ENCODE measurements around the gene SENP3.
A peak's percentile ranks its signal among the peaks of the same experiment; 100 is the strongest.

SENP3 gene

DNA sequence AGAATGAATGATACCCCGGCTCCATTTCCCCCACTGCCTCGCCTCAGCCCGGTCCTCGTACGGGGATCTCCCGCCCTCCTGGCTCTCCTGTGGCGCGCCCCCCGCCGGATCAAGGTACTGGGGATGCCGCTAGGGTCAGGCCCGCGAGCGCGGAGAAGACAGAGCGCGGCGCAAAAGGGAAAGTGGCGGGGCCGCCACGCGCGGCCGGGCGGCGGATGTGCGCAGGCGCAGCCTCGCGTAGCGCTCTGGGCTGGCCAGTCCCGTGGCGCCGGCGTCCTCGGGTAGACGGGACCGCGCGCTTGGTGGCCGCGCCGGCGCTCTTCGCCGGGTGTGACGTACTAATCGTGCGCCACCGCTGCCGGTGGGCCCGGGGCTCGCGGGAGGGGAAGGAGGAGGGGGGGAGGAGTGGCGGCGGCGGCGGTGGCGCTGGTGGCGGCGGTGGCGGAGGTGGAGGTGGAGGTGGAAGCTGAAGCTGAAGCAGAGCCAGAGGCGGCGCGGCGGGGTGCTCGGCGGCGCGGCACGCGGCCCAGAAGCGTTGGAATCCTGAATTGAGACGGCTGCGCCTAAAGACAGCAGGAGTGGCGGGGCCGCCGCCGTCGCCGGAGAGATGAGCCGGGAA lies at the start of gene SENP3:
Gene SENP3 (plus strand): TSS at position 331 of the 619 bp plus-strand sequence. CDS start 1,158 bp downstream, outside the sequence.
- peak; percentile 59 to 87 for DNase-seq (ENCODE audit: extremely low read depth in 1 of 2, low read depth in 1 of 2)

DNA sequence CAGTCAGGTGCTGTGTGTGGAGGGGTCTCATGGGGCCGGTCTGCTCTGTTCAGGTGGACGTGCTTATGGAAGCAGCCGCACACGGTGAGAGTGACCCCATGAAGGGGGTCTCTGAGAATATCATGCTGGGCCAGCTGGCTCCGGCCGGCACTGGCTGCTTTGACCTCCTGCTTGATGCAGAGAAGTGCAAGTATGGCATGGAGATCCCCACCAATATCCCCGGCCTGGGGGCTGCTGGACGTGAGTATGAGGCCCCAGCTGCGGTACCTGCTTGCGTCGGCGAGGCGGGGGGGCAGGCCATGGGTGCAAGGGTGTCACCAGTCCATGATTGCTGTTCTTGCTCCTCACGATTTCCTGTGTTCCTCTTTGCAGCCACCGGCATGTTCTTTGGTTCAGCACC lies 49.6 kb upstream of the SENP3 start:
- DNase-seq (ENCODE audit: extremely low read depth in 1 of 2, low read depth in 1 of 2): no peak

DNA sequence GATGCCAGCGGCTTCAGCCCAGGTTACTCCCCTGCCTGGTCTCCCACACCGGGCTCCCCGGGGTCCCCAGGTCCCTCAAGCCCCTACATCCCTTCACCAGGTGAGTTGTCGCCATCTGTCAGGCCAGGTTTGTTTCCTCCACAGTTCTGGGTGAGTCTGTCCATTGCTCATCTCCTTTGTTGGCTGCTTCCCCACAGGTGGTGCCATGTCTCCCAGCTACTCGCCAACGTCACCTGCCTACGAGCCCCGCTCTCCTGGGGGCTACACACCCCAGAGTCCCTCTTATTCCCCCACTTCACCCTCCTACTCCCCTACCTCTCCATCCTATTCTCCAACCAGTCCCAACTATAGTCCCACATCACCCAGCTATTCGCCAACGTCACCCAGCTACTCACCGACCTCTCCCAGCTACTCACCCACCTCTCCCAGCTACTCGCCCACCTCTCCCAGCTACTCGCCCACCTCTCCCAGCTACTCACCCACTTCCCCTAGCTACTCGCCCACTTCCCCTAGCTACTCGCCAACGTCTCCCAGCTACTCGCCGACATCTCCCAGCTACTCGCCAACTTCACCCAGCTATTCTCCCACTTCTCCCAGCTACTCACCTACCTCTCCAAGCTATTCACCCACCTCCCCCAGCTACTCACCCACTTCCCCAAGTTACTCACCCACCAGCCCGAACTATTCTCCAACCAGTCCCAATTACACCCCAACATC lies 48.7 kb upstream of the SENP3 start:
- no peak for DNase-seq (ENCODE audit: extremely low read depth in 1 of 2, low read depth in 1 of 2)

DNA sequence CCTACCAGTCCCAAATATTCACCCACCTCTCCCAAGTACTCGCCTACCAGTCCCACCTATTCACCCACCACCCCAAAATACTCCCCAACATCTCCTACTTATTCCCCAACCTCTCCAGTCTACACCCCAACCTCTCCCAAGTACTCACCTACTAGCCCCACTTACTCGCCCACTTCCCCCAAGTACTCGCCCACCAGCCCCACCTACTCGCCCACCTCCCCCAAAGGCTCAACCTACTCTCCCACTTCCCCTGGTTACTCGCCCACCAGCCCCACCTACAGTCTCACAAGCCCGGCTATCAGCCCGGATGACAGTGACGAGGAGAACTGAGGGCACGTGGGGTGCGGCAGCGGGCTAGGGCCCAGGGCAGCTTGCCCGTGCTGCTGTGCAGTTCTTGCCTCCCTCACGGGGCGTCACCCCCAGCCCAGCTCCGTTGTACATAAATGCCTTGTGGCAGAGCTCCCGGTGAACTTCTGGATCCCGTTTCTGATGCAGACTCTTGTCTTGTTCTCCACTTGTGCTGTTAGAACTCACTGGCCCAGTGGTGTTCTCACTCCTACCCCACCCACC lies 47.8 kb upstream of the SENP3 start:
- no peak for DNase-seq (ENCODE audit: extremely low read depth in 1 of 2, low read depth in 1 of 2)

DNA sequence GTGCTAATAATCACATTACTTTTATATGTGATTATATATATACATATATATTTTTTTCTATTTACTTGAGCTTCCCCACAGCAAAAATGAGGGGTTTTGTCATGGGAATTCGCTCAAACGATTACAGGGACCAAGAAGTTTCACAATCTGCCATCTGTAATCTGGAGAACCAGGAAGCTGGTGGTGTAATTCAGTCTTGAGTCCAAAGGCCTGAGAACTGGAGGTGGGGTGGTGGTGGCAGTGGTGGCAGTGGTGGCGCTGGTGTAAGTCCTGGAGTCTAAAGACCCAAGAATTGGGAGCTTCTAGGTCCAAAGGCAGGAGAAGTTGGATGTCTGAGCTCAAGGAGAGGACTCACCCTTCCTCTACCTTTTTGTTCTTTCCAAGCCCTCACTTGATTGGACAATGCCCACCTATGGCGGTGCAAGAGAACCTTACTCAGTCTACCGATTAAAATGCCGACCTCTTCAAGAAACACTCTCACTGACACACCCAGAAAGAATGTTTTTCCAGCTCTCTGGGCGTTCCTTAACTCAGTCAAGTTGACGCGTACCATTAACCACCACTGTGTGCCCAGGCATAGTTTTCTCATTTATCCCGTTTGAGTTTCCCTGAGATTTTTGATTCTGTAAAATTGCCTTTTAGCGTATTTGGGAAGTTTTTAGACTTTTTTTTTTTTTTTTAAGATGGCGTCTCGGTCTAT lies 45.7 kb upstream of the SENP3 start:
- no peak for DNase-seq (ENCODE audit: extremely low read depth in 1 of 2, low read depth in 1 of 2)

DNA sequence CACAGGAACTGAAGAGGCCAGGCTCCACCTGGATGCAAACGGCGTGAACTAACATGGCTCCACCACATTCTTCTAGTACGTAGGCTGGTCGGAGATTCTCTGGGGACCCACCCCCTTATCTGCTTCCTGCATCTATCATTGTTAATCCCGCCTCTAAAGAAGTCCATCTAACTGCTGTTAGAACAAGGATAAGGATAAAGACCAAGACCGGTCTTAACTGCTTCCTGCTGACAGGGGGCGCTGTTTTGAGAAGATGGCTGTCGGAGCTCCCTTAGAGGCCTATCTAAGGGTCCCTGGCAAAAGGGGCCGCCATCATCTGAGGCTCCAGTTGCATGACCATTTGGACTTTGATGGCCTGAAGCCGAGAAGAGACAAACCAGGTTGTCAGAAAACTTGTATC lies 38.7 kb upstream of the SENP3 start:
- DNase-seq (ENCODE audit: extremely low read depth in 1 of 2, low read depth in 1 of 2): peak in 1 of 2 donors; percentile 36

DNA sequence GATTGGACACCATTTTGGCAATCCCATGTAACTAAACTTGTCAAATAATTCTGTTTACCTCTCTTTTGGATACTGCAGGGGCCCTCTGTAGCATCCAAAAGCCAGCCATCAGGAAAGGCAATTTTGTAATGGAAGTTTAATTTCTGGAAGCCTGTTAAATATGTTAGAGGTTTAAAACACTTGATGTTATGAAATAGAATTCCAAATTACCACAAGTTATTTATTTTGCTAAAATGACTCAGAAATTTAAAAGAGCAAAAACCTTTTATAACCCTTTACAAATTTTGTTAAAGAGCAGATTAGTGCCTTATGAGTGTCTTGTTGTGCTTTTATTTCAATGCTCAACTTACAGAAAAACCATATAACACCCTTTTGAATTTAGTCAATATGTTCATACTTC lies 32.9 kb upstream of the SENP3 start:
- DNase-seq (ENCODE audit: extremely low read depth in 1 of 2, low read depth in 1 of 2): no peak

DNA sequence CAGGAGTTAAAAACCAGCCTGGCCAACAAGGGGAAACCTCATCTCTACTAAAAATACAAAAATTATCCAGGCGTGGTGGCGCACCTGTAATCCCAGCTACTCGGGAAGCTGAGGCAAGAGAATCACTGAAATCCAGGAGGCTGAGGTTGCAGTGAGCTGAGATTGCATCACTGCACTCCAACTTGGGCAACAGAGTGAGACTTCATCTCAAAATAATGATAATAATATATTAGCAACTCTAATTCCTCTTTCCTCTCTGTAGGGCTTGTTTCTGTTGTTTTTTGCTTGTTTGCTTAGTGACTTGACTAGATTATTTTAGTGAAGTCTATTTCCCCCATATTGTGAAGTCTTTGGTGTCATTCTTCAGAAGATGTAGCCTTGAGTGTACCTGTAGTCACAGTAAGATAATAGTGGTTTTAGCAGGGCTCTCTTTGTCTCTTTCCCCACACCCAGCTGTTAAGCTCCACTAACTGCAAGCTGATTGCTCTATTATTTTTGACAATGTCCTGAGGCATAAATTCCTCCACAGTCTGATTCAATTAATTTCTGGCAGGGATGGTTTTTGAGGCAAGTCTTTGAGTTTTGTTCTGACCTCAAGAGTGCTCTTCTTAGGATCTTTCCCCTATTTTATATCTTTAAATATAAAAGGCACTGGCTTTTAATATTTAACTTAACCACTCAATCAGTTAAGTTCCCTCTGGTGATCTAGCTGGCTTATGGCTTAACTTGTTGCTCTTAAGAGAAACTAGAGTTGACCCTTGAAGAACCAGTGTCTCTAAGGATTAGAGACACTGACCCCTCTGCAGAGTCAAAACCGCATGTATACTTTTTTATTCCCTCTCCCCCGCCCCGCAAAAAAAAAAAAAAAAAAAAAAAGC lies 31.5 kb upstream of the SENP3 start:
- DNase-seq (ENCODE audit: extremely low read depth in 1 of 2, low read depth in 1 of 2): no peak

DNA sequence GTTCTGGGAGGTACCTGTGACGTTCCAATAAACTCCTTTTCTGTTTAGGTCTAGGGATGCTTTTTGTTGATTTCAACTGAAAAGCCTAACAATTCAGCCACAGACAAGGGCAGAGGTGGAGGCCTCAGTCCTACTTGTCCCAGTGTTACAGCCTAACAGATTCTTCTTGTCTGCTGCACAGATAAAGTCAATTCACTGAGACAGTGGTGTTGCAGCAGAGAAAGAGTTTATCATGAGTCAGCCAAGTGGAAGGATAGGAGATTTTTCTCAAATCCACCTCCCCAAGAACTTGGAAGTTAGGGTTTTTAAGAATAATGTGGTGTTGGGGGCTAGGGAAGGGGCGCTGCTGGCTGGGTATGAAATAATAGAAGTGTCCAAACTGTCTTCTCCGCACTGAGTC lies 23.7 kb upstream of the SENP3 start:
- DNase-seq (ENCODE audit: extremely low read depth in 1 of 2, low read depth in 1 of 2): no peak

DNA sequence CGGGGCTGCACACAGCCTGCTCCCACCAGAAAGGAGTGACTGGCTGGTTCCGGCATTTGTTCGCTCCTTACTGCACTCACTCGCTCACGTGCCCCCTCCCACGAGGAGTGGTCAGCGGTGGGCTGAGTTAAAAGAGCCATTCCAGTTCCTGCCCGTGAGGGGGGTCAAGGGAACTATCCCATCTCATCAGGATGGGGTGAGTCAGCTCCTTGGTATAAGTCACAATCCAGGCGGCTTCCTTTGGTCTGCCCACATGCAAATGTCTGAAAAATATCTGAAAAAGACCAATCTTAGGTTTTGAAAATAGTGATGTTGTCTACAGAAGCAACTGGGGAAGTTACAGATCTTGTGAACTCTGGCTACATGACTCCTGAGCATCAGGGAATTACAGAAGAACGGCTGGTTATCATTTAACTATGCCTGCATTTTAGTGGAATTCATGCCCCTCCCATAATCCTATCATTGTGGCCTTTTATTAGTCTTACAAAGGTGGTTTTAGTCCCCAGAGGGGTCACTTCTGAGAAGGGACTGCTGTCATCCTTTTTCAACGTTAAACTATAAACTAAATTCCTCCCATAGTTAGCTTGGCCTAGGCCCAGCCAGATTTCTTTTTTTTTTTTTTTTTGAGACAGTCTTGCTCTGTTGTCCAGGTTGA lies 22.7 kb upstream of the SENP3 start:
- DNase-seq (ENCODE audit: extremely low read depth in 1 of 2, low read depth in 1 of 2): no peak

DNA sequence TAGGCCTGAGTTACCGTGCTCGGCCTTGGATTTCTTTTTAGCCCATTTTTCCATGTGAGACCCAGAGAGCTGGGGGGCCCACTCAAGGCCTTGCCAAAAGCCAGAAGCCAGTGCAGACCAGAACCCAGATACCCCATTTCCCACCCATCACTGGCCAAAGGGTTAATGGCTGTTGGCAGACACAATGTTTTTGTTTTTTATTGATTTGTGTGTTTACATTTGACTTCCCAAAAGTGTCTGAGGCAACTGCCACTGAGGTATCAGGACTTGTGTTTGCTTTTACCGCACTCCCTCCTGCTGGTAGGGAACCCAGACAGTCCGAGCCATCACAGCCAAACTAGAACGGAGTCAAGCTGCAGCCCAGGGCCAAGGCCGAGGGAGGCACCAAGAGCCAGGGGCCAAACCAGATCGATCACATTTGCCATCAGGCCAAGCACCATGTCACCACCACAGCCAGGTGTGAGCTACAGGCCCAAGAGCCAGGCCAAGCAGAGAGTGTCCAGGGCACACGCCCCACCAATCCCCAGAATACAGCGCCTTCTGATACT lies 20.6 kb upstream of the SENP3 start:
- no peak for DNase-seq (ENCODE audit: extremely low read depth in 1 of 2, low read depth in 1 of 2)

DNA sequence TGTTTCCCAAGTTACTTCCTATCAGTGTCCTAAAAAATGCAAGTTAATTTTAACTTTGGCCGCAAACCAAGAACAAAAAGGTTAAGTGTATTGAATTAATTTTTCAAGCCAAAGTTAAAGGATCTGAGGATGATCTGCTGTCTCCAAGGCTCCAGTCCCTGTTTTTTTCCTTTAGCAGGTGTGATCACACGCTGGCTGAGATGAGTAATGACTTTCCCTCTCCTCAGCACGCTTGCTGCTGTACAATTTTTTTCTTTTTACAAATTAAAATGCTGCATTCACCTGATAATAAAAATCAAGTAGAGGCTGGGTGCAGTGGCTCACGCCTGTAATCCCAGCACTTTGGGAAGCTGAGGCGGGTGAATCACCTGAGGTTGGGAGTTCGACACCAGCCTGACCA lies 16.8 kb upstream of the SENP3 start:
- no peak for DNase-seq (ENCODE audit: extremely low read depth in 1 of 2, low read depth in 1 of 2)

DNA sequence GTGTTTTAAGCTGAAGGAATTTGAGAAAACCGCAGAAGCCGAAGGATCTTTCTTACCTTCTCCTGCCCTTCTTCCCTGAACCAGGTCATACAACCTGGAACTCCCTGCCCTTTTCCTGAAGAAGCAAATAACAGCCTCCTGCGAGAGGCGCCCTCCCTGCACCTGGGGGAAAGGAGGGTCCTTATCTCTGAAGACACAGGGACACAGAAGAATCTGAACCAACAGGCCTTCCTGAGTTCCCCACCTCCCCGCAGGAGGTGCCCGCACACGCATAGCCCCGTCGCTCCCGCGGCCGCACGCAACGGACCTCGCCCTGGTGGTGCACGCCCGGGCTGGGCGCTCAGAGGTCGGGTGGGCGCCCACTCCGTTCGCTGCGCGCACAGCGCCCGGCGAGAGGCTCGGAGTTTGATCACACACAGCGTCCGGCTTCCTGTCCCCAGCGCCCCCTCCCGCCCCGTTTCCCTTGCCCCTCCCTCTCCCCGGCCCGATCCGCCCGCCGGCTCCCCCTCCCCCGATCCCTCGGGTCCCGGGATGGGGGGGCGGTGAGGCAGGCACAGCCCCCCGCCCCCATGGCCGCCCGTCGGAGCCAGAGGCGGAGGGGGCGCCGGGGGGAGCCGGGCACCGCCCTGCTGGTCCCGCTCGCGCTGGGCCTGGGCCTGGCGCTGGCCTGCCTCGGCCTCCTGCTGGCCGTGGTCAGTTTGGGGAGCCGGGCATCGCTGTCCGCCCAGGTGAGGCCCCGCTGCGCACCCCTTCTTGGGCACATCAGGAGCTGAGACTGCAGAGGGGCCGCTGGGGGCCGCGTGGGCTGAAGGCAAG lies 12.9 kb upstream of the SENP3 start, which contains the start of gene TNFSF12:
Gene TNFSF12 (plus strand): TSS at position 474 of the 816 bp plus-strand sequence. CDS start 96 bp downstream, at position 570.
- peak in 1 of 2 donors; percentile 51 for DNase-seq (ENCODE audit: extremely low read depth in 1 of 2, low read depth in 1 of 2)

DNA sequence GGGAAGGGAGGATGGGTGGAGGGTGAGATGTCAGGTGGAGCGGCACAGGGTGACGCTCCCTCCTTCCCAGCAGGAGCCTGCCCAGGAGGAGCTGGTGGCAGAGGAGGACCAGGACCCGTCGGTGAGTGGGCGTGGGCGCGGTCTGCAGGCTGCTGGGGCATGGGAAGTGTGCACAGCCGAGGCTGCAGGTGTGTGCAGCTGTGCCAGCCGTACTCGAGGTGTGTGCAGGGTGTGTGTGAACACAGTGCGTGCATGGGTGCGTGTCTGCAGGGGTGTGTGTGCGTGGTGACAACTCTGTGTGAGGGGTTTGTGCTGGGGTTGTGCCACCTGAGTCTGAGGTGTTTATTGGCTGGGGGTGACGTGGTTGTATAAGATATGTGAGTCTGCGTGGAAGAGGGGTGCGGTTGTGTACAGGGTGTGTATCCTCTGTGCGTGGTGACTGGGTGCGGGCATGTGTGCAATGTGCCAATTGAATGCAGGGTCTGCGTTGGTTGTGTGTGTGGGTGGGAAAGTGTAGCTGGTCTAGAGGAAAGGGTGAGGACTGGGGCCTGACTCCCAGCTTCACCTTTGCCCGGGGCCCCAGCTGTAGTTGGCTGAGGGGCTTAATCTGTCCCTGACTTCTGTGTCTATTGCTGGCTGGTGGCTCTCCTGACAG lies 12.2 kb upstream of the SENP3 start:
- DNase-seq (ENCODE audit: extremely low read depth in 1 of 2, low read depth in 1 of 2): no peak

DNA sequence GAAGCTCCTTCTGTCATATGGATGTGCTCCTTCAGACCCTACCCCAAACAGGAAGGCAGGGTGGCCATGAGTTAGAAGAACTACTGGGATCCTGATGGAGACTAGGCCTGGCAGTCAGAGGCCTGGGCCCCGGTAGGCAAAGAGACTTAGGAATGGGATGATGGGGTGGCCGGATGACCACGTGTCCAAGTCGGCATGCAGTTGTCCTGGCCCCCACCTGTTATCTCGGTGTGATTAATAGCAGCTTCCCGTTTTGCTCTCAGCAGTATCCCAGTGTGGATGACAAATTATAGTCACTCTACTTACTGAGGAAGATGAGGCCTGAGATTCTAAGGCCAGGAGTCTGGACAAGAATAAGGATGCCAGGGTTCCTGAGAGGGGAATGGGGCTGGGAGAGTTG lies 11.4 kb upstream of the SENP3 start:
- DNase-seq (ENCODE audit: extremely low read depth in 1 of 2, low read depth in 1 of 2): no peak

DNA sequence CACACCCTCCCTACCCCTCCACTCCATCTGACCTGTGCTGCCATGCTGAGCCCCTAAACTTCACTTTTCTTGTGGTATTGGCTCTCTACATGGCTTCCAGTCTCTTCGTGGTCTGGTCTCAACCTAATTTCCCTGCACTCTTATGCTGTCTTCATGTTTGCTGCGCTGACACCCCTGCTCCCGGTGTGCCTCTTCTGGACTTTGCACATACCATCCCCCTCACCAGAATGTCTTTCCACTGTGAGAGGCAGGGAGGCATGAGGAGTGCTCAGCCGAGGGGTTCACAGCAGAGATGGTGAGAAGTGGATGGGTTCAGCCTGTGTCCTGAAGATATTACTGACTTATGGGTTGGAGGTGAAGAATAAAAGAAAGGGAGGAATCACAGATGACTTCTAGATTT lies 10.3 kb upstream of the SENP3 start:
- no peak for DNase-seq (ENCODE audit: extremely low read depth in 1 of 2, low read depth in 1 of 2)

DNA sequence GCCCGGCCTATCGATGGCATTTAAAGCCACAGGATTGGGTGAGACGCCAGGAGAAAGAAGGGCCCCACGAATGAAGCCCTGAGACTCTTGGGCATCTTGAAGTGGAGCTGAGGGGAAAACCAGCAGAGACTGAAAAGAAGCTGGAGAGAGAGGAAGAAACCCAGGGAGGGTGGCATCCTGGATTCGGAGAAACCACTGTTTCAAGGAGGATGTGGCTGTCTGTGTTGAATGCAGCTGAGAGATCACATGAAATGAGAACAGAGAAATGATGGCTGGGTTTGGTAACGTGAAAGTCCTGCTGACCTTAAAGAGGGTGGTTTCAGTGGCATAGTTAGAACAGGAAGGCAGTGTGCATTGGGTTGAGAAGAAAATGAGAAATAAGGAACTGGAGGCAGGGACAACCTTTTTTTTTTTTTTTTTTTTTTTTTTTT lies 9.1 kb upstream of the SENP3 start:
- DNase-seq (ENCODE audit: extremely low read depth in 1 of 2, low read depth in 1 of 2): no peak

DNA sequence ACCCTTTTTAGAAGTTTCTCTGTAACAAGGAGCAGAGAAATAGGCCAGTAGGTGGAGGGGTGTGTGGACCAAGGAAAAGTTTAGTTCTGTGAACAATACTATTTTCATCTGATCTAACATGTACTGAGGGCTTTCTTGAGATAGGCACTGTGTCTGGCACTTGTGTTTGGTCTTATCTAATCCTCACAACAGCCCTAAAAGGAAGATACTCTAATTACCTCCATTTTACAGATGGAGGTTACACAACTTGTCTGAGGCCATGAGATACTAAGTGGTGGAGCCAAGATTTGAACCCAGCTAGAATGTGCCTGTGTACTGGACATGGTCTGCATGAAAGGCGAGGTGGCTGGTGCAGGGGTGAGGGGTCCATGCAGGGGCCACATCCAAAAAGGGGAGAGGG lies 8.4 kb upstream of the SENP3 start:
- DNase-seq (ENCODE audit: extremely low read depth in 1 of 2, low read depth in 1 of 2): no peak

Data from activated CD8-positive, alpha-beta memory T cell treated with anti-CD3 and anti-CD28 coated beads for 1 hour (primary cell).